GM12801 (cell line): ENCODE results near the gene TARS1.

Experiments
- CTCF ChIP-seq: IDR thresholded peaks from one replicate; pipeline ENCODE4 v1.5.1; 2011; ENCODE audit warnings: control low read depth; ENCODE audit not compliant: insufficient read length; ENCODE audit errors: extremely low read depth

The TARS1 gene

DNA sequence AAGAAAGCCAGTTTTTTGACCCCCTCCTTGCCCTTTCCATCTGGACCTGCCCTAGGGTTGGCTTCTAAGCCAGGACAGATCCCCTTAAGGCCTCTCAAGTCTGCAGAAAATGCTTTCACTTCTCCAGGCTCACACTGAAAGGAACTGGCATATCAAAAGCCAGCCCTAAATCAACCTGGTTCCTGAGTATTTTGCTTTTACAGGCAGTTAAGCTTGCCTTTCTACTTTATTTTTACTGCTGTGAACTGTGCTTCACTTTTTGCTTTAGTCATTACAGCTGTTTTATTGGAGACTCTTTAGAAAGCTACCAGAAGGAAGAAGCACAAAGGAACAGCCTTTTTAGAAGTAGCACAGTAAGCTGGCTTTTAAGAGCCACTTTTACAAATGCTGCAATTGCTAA, 5.0 kb downstream of the TARS1 start:
- TF ChIP-seq CTCF, result no peak

- no peak for TF ChIP-seq CTCF
These were observed 7.4 kb downstream of the TARS1 start for GRCh38 chr5:33448118-33448517.

GRCh38 chr5:33457126-33457525, 16.4 kb downstream of the TARS1 start:
- TF ChIP-seq CTCF, result no peak

DNA sequence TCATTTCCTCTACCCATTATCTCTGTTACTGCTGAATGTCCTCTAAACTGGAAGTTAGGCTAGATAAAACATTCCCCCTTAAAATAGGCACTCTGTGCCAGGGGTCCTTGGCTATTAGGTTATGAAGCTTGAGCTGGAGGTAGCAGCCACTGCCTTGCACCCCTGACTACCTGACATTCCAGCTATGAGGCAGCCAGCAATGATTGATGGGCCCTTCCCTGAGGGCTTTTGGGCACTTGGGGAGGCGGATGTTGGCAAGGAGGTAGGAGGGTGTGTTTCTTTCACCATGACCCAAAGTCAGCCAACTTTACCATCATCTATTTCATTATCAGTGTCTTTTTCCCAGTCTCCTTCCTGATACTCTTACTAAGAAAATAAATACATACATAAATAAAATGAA, 17.1 kb downstream of the TARS1 start:
- no peak for TF ChIP-seq CTCF

GRCh38 chr5:33460210-33460609, 19.4 kb downstream of the TARS1 start:
- no peak for TF ChIP-seq CTCF

GRCh38 chr5:33462456-33462855, 21.7 kb downstream of the TARS1 start:
- TF ChIP-seq CTCF, result no peak

GRCh38 chr5:33465120-33465519, 24.4 kb downstream of the TARS1 start:
- no peak for TF ChIP-seq CTCF
